Effector memory CD4-positive, alpha-beta T cell (primary cell): ENCODE results near the gene SLC16A8.
"Not testable (repeated sequence)": the region's sequence is repeated elsewhere in the genome, so short reads cannot be mapped to it uniquely, and the experiment has no call there.

Source experiments
- DNase-seq, 3 donors: peaks; one replicate each; pipeline ENCODE4 v3.0.0-alpha.2; 2020
- H3K27ac ChIP-seq: 2 replicates; pipeline ENCODE4 v1.7.0; 2013; ENCODE audit warnings: mild to moderate bottlenecking, low read length, moderate library complexity; ENCODE audit not compliant: insufficient read depth, poor library complexity, severe bottlenecking
- H3K27me3 ChIP-seq: replicated peaks from 2 replicates; pipeline ENCODE4 v1.7.0; 2013; ENCODE audit warnings: mild to moderate bottlenecking, low read length; ENCODE audit not compliant: insufficient read depth, control insufficient read depth, poor library complexity, severe bottlenecking
- H3K36me3 ChIP-seq: 2 replicates; pipeline ENCODE4 v1.7.0; 2013; ENCODE audit warnings: mild to moderate bottlenecking, low read length, moderate library complexity; ENCODE audit not compliant: control insufficient read depth, insufficient read depth
- H3K4me1 ChIP-seq: 2 replicates; pipeline ENCODE4 v1.7.0; 2013; ENCODE audit warnings: low read length, mild to moderate bottlenecking; ENCODE audit not compliant: control insufficient read depth, insufficient read depth, poor library complexity, severe bottlenecking
- H3K4me3 ChIP-seq: 2 replicates; pipeline ENCODE4 v1.7.0; 2013; ENCODE audit warnings: low read length, low read depth, mild to moderate bottlenecking; ENCODE audit not compliant: insufficient read depth, poor library complexity, severe bottlenecking
- H3K9me3 ChIP-seq: 2 replicates; pipeline ENCODE4 v1.7.0; 2013; ENCODE audit warnings: mild to moderate bottlenecking, low read length, moderate library complexity; ENCODE audit not compliant: control insufficient read depth

The SLC16A8 gene

DNA sequence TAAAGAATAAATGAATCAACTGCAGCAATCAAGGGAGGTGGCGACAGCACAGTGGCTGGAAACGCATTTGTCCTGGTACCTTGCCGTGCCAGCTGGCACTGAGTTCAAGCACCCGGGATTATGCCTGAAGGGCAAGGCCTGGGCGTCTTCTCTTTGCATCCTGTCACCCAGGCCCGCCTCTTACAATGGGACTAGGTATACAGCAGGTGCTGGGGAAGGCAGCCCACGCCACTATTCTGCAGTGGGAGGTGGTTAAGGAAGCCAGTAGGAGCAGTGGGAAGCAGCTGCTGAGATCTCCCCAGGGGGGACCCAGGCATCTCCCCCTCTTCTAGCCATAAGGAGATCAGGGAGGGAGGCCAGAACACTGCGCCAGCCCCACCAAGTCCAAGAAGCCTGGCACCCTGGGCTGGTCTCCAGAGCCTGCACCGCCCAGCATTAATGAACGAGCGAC is 41.8 kb upstream of the SLC16A8 start:
- peaks cover 42% of the 10 kb centered on the region for H3K36me3 ChIP-seq
- no peaks in the 10 kb centered on the region for H3K9me3 ChIP-seq
- no peaks in the 10 kb centered on the region for H3K27me3 ChIP-seq
- no peak overlapping the region for H3K27ac ChIP-seq
- DNase-seq = no peak
- no peak overlapping the region for H3K4me3 ChIP-seq
- H3K4me1 ChIP-seq = no peaks in the 10 kb centered on the region

DNA sequence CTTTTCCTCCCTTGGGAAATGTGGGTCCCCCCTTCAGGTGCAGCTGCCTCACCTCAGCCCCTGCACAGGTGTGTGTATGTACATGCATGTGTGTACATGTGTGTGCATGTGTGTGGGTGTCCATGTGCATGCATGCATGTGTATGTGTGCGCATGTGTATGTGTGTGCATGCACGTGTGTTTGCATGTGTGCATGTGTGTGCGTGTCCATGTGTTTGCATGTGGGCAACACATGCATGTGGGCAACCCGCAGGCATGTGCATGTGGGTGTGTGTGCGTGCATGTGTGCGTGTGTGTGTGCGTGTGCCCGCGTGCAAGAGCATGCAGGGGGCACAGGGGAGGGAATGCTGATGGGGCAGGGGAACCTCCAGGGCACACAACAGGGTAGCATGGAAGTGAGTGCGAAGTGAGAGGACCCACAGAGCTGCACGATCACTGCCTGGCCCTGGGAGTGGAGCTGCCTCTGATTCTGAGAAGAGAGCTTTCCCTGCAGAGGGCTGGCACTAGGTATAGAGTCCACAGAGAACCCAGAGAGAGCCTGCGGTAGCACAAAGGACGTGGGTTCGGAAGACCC is 41.1 kb upstream of the SLC16A8 start:
- Histone ChIP-seq H3K36me3 (peaks cover 42% of the 10 kb centered on the region), H3K27ac (no peak overlapping the region), H3K9me3 (no peaks in the 10 kb centered on the region), H3K4me3 (no peak overlapping the region), H3K4me1 (no peaks in the 10 kb centered on the region), H3K27me3 (no peaks in the 10 kb centered on the region)
- no peak for DNase-seq

DNA sequence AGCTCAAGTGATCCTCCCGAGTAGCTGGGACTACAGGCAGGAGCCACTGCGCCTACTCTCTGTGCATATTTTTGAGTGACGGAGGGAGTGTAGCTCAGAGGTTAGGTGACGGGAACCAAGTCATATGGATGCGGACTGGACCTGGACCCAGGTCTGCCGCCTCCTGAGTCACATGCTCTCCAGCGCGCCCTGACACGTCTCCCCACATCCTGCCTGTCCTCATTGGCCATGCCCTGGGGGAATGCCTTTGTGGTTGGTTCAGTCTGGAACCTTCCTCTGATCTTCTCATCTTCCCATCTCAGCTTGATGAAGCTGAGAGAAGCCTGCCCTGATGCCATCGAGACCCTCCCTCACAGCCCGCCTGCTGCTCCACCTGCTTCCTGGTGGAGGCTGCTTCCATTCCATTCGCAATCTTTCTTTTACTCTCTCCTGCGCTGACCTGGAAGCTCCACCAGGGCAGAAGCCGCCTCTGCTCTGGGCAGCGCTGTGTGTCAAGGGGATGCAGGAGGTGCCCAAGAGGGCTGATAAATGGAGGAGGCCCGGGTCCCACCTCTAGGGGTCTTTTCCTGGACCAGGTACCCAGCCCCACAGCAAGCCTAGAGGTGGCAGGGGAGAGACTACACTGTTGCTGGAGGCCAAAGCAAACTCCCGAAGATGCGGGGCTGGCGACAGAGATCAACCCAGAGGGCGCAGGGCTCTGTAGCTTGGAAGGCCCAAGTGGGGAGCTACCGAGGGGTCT is 40.4 kb upstream of the SLC16A8 start:
- no peaks in the 10 kb centered on the region for H3K4me1 ChIP-seq
- no peak overlapping the region for H3K4me3 ChIP-seq
- H3K27ac ChIP-seq = no peak overlapping the region
- peaks cover 36% of the 10 kb centered on the region for H3K36me3 ChIP-seq
- no peaks in the 10 kb centered on the region for H3K9me3 ChIP-seq
- H3K27me3 ChIP-seq = no peaks in the 10 kb centered on the region
- no peak for DNase-seq

DNA sequence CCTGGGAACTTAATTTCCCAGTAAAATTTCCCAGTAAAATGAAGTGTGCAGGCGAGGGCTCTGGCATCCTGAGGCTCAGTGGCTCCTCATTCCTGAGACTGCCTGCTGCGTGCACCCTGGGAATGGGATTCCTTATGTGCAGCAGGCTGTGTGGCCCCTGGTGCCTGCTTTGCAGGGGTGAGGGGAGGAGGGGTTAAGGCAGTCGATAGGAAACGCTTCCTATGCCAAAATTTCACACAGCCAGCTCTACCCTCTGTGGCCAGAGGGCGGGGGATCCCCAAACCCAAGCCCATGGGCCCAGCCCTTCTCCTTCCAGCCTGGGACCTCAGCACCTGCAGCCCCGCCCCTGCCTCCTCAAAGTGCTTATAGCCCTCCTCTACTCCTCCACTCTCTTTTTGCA is 38.6 kb upstream of the SLC16A8 start:
- no peak overlapping the region for H3K4me3 ChIP-seq
- H3K36me3 ChIP-seq = peaks cover 20% of the 10 kb centered on the region
- no peaks in the 10 kb centered on the region for H3K27me3 ChIP-seq
- DNase-seq = no peak
- no peaks in the 10 kb centered on the region for H3K9me3 ChIP-seq
- H3K4me1 ChIP-seq = no peaks in the 10 kb centered on the region
- no peak overlapping the region for H3K27ac ChIP-seq

DNA sequence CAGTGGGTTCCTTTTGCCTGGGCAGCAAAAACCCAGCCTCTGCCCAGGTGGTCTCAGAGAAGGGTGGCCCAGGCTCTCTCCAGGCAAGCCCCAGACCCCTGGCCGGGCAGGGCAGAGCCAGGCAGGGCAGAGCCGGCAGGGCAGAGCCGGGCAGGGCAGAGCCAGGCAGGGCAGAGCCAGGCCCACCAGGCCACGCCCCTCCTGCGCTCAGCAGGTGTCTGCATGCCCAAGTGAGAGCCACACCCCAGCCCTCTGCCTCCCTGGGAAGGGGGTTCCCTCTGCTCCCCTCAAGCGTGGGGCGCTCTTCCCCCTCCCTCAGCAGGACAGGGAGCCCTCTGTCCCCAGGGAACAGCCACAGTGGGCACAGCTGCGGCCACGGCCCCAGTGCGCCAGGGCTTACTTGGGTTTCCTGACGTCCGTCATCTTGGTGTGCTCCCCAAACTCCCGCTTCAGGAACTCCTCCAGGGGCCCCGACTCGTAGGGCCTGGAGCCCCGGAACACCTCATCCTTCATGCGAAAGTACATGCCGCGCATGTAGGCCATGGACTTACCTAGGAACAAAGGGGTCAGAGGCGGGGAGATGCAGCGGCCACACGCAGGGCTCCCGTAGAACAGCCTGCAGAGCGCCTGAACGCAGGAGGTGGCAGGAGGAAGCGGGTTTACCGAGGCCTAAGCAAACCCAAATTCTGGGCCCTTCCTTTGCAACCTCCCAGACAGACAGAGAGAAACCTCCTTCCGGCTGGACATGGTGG is 36.6 kb upstream of the SLC16A8 start:
- Histone ChIP-seq H3K36me3 (peaks cover 4% of the 10 kb centered on the region), H3K4me3 (no peak overlapping the region), H3K27me3 (no peaks in the 10 kb centered on the region), H3K4me1 (no peaks in the 10 kb centered on the region), H3K9me3 (no peaks in the 10 kb centered on the region), H3K27ac (no peak overlapping the region)
- no peak for DNase-seq

DNA sequence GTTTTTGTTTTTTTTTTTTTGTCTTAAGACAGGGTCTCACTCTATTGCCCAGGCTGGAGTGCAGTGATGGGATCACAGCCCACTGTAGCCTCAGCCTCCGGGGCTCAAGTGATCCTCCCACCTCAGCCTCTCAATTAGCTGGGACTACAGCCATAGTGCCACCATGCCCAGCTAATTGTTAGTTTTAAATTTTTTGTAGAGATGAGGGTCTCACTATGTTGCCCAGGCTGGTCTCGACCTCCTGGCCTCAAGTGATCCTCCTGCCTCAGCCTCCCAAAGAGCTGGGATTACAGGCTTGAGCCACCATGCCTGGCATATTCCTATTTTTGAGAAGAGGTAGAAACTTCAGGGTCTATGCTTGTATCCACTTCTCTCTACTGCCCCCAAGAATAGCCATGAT is 34.8 kb upstream of the SLC16A8 start:
- not testable (repeated sequence) for H3K4me1 ChIP-seq, H3K27ac ChIP-seq, H3K4me3 ChIP-seq, H3K36me3 ChIP-seq, DNase-seq, H3K27me3 ChIP-seq, H3K9me3 ChIP-seq

DNA sequence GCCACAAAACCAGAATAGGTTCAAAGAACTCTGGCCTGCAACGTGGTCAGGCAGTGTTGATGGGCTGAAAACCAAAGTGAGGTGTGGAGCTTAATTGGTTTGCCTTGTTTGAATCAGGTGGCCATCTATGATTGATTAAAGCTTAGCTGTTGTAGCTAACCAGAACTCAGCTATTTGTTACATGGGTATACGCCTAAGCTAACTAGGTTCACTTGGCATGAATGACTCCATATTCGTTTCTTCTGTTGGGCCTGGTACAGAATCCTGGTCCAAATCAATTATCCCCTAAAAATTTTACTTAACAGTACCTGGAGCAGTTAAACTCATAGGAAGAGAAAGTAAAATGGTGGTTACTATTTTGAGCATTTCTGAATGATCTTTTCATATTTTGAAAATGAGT is 34.2 kb upstream of the SLC16A8 start:
- Histone ChIP-seq H3K9me3 (no peaks in the 10 kb centered on the region), H3K4me3 (no peak overlapping the region), H3K27ac (no peak overlapping the region), H3K4me1 (peaks cover 4% of the 10 kb centered on the region), H3K27me3 (no peaks in the 10 kb centered on the region), H3K36me3 (peaks cover 6% of the 10 kb centered on the region)
- no peak for DNase-seq

DNA sequence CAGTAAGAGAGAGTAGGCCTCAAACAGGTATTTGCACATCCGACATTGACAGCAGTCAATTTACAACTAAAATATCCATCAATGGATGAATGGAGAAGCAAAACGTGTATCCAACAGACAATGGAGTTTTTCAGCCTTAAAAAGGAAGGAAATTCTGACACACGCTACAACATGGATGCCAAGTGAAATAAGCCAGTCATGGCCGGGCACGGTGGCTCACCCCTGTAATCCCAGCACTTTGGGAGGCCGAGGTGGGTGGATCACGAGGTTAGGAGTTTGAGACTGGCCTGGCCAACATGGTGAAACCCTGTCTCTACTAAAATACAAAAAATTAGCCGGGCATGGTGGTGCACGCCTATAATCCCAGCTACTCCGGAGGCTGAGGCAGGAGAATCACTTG is 33.6 kb upstream of the SLC16A8 start:
- H3K4me3 ChIP-seq, H3K4me1 ChIP-seq, DNase-seq, H3K9me3 ChIP-seq, H3K27ac ChIP-seq, H3K36me3 ChIP-seq, H3K27me3 ChIP-seq: not testable (repeated sequence)

DNA sequence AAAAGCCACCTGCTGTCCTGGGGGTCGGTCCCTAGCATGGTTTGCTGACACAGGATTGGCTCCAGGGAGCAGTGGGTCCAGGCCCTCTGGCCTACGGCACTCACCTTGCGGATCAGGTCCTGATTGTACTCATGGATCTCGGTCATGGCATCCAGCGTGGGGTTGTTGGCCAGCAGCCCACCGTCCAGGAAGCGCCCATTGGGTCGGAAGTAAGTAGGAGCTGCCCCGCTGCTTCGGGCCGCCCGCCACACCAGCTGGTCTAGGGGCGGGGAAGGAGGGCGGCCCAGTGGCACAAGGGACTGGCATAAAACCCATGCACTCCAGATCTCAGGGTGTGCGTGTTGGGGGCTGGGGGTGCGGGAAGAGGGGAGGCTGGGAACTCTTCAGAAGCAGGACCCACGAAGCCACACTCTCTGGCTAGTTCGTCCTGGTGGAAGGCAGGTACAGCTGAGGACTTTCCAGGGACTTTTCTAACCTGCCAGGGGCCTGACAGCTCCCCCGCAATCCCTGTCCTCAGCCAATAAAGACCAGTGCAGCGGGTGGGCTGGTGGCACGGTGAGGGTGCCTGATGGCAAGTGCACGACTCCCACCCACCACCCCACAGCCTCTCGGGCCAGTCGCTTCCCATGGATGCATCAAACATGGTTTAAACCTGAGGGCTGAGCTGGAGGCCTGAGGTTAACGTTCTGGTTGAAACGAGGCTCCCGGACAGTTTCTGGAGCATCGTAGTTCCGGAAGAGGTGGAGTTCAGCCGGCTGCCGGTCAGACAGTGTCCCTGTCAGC is 31.6 kb upstream of the SLC16A8 start:
- Histone ChIP-seq H3K27me3 (no peaks in the 10 kb centered on the region), H3K36me3 (peaks cover 7% of the 10 kb centered on the region), H3K4me3 (no peak overlapping the region), H3K27ac (no peak overlapping the region), H3K9me3 (no peaks in the 10 kb centered on the region), H3K4me1 (peaks cover 4% of the 10 kb centered on the region)
- no peak for DNase-seq
